ENCODE data around the gene WWC1. TPM values are rescaled to one million over a fixed set of nuclear protein-coding genes. Genes with fewer than 3 reads are reported as not detected.

The WWC1 gene
- total RNA-seq, 1 donor from 2014 or later, result 1.5 TPM

DNA sequence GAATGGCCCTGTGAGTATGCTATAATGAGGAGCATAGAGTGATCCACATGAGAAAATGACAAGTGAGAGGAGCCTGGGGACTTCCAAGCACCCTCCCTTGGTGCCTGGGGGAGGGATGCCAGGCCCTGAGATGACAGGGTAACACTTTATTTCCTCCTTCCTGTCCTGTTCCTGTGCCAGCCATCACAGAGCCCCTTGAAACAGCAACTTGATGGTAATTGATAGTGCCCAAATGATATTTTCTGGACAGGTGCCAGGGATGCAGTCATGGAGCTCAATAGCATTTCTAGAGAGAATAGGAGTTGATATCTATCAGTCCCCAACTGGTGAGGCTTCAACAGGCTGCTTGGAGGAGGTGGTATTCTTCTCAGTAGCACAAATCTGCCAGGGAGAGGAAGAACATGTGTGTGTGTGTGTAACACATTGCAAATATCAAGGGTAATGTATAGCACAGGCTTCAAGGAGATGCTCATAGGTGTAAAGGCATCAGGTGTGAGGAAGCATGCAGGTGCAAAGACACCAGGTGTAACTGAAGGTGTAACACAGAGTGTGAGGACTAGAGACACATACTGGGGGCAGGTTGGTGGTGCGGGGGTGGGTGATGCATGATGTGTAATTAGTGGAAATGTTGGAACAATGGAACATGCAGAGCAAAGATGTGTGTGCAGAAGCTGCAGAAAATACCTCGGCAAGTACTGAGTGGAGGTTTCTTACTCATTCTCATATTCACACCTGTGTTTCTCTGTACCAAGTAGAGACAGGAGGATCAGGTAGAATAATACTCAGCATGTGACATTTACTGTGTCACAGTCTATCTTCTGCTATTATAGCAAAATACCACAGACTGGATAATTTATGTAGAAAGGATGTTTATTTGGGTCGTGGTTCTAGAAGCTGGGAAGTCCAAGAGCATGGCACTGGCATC, 18.1 kb upstream of the WWC1 start:
- H3K27ac Mint-ChIP-seq (ENCODE audit: unreplicated experiment), result no peak overlapping the region
- H3K9me3 Mint-ChIP-seq (ENCODE audit: unreplicated experiment), result peaks cover 2% of the 10 kb centered on the region
- H3K27me3 Mint-ChIP-seq (ENCODE audit: unreplicated experiment), result peaks cover 8% of the 10 kb centered on the region
- no peak overlapping the region for H3K4me3 Mint-ChIP-seq (ENCODE audit: unreplicated experiment)
- H3K4me1 Mint-ChIP-seq (ENCODE audit: low read depth, unreplicated experiment), result peaks cover 25% of the 10 kb centered on the region
- DNase-seq, result no peak
- no peak for TF ChIP-seq CTCF (IDR thresholded peaks at IDR 0.05; ENCODE audit: partially characterized antibody, unreplicated experiment)
- no peaks in the 10 kb centered on the region for H3K36me3 Mint-ChIP-seq (ENCODE audit: unreplicated experiment)

DNA sequence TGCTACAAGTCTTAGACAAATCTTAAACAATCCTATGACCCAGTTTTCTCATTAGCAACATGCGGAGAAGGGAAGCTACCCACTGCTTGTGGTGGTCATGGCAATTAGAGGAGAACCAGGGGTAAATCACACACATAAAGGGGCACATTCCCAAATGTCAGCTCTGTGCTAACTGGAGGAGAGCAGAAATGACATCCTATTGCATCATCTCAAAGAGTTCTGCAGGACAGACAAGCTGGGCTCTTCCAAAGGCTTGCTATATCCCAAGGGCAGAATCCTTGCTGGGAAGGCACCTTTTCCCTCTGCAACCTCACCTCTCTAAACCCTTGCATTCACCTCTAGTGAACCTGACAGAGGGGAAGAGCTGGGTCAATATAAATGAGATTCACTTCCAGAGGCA, 17.0 kb upstream of the WWC1 start:
- H3K9me3 Mint-ChIP-seq (ENCODE audit: unreplicated experiment), result peaks cover 2% of the 10 kb centered on the region
- H3K27ac Mint-ChIP-seq (ENCODE audit: unreplicated experiment), result no peak overlapping the region
- peaks cover 20% of the 10 kb centered on the region for H3K4me1 Mint-ChIP-seq (ENCODE audit: low read depth, unreplicated experiment)
- no peak for TF ChIP-seq CTCF (IDR thresholded peaks at IDR 0.05; ENCODE audit: partially characterized antibody, unreplicated experiment)
- H3K4me3 Mint-ChIP-seq (ENCODE audit: unreplicated experiment), result no peak overlapping the region
- H3K27me3 Mint-ChIP-seq (ENCODE audit: unreplicated experiment), result peaks cover 5% of the 10 kb centered on the region
- no peaks in the 10 kb centered on the region for H3K36me3 Mint-ChIP-seq (ENCODE audit: unreplicated experiment)
- DNase-seq, result no peak

GRCh38 chr5:168275940-168276339, 15.5 kb upstream of the WWC1 start:
- peaks cover 6% of the 10 kb centered on the region for H3K27me3 Mint-ChIP-seq (ENCODE audit: unreplicated experiment)

GRCh38 chr5:168282120-168282519, 9.3 kb upstream of the WWC1 start:
- TF ChIP-seq CTCF (IDR thresholded peaks at IDR 0.05; ENCODE audit: partially characterized antibody, unreplicated experiment), result no peak
- Mint-ChIP-seq H3K27me3 (ENCODE audit: unreplicated experiment) (peaks cover 12% of the 10 kb centered on the region), H3K36me3 (ENCODE audit: unreplicated experiment) (peaks cover 24% of the 10 kb centered on the region), H3K9me3 (ENCODE audit: unreplicated experiment) (peaks cover 9% of the 10 kb centered on the region), H3K27ac (ENCODE audit: unreplicated experiment) (no peak overlapping the region), H3K4me3 (ENCODE audit: unreplicated experiment) (no peak overlapping the region), H3K4me1 (ENCODE audit: low read depth, unreplicated experiment) (peaks cover 2% of the 10 kb centered on the region)
- no peak for DNase-seq

More at GRCh38 chr5:168275940-168276339, 15.5 kb upstream of the WWC1 start:
- Mint-ChIP-seq H3K4me1 (ENCODE audit: low read depth, unreplicated experiment) (peaks cover 10% of the 10 kb centered on the region), H3K4me3 (ENCODE audit: unreplicated experiment) (no peak overlapping the region), H3K9me3 (ENCODE audit: unreplicated experiment) (peaks cover 3% of the 10 kb centered on the region), H3K36me3 (ENCODE audit: unreplicated experiment) (no peaks in the 10 kb centered on the region), H3K27ac (ENCODE audit: unreplicated experiment) (no peak overlapping the region)
- no peak for TF ChIP-seq CTCF (IDR thresholded peaks at IDR 0.05; ENCODE audit: partially characterized antibody, unreplicated experiment)
- no peak for DNase-seq

DNA sequence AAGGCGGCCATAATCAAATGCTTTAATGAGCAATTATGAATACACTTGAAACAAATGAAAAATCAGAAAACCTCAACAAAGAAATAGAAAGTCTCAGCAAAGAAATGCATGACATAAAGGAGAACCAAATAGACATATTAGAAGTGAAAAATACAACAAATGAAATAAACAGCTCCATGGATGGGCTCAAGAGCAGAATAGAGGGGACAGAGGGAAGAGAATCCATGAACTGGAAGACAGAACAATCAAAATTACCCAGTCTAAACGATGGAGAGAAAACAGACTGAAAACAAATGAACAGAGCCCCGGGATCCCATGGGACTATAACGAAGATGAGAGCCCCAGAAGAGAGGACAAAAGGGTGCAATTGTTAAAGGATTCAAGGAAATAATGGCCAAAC, 6.6 kb upstream of the WWC1 start:
- Mint-ChIP-seq H3K4me1 (ENCODE audit: low read depth, unreplicated experiment) (no peaks in the 10 kb centered on the region), H3K36me3 (ENCODE audit: unreplicated experiment) (peaks cover 24% of the 10 kb centered on the region), H3K27ac (ENCODE audit: unreplicated experiment) (no peak overlapping the region), H3K27me3 (ENCODE audit: unreplicated experiment) (peaks cover 12% of the 10 kb centered on the region), H3K4me3 (ENCODE audit: unreplicated experiment) (no peak overlapping the region), H3K9me3 (ENCODE audit: unreplicated experiment) (peaks cover 11% of the 10 kb centered on the region)
- no peak for DNase-seq
- no peak for TF ChIP-seq CTCF (IDR thresholded peaks at IDR 0.05; ENCODE audit: partially characterized antibody, unreplicated experiment)

Data from glutamatergic neuron (in vitro differentiated cells).